Suppressor macrophage treated with lipopolysaccharide for 4 hours (primary cell): ENCODE results near the gene NUFIP1.
"Not testable (repeated sequence)": the region's sequence is repeated elsewhere in the genome, so short reads cannot be mapped to it uniquely, and the experiment has no call there.

Source experiments
- DNase-seq: peaks from one replicate; pipeline ENCODE4 v3.0.0-alpha.2; 2020

Gene NUFIP1

DNA sequence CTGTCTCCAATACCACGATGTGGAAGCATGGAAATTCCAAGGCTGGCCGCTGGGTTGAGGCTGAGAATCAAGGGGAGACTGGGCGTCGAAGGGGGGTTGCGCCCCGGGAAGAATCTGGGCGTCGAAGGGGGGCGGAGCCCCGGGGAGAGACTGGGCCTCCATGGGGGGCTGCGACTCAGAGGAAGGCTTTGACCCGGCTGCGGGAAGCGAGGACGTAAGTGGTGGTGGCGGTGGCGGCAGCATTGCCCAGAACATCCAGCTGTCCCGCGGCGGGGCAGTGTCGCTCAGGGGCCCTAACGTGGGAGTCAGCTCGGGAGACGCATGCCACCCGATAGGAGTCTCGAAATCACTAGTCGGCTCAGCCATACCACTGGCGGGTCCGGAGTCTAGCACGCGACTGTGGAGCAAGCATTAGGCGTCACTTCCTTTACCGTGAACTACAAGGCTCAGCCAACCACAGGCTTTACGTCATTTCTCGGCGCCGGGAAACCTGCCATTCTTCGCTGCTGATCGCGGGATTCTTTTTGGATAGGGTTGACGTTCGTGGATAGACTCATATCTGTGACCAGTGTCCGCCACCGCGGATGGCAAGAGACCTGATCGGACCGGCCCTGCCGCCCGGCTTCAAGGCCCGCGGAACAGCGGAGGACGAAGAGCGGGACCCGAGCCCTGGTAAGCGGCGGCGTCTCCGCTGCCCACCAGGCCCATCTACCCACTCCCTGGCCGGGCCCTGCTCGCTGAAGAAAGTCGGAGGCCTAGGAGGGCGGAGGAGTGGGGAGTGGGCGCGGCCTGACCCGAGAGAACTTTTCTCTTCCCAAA is at the start of gene NUFIP1, which contains the start of gene GPALPP1:
NUFIP1 (minus strand) TSS at position 401 of the 819 bp plus-strand sequence; CDS start at position 366, 35 bp downstream.
GPALPP1 (plus strand) TSS at position 468 of the 819 bp plus-strand sequence; CDS start at position 585, 117 bp downstream.
- peak; percentile 97 for DNase-seq

DNA sequence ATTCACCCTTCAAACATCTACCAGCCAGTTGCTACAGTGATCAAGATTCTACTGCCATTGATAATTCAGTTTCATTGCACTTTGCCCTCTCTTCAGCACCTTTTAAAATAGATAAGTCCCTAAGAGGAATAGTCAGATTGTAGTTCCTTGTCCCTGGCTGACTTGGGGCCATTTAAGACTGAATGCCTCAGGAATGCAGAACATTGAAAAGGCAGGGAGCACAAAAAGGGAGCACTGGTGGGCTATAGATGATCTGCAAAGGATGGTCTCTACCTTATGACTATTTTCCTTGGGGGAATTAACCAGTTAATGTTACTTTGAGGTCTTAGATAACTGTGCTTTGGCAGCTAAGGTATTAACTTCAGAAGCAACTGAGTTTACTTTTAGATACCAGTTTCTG is 46.9 kb upstream of the NUFIP1 start:
- no peak for DNase-seq

DNA sequence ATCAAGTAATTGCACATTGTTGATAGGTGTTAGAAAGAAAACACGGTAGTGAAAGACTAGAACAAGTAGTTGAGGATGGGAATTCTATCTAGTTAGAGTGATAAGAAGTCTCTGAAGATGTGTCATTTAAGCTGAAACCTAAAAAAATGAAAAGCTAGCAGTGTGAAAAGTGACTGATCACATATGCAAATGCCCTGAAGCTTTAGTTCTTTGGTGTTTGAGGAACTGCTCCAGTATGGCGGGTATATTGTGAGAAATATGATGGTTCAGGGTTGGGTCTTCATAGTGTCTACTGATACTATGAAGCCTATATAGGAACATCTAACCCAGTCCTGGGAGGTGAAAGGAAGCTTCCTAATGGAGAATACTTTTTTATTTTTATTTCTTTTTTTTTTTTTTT is 45.1 kb upstream of the NUFIP1 start:
- DNase-seq, result no peak

DNA sequence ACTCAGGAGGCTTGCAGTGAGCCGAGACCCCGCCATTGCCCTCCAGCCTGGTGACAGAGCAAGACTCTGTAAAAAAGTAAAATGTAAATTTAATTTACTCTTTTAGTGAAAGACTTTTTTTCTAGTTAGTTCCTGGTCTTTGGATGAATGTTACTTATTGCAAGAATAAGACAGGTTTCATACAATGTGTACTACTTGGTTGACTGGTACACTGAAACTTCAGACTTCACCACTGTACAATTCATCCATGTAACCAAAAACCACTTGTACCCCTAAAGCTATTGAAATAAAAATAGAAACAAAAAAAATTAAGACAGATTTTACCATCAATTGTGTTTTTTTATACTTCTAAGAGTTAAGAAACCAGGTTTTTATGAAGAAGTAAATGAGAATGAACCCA is 35.6 kb upstream of the NUFIP1 start:
- no peak for DNase-seq

GRCh38 chr13:45021250-45021649 is 32.0 kb upstream of the NUFIP1 start:
- DNase-seq, result no peak

GRCh38 chr13:45019981-45020380 is 30.7 kb upstream of the NUFIP1 start:
- not testable (repeated sequence) for DNase-seq

DNA sequence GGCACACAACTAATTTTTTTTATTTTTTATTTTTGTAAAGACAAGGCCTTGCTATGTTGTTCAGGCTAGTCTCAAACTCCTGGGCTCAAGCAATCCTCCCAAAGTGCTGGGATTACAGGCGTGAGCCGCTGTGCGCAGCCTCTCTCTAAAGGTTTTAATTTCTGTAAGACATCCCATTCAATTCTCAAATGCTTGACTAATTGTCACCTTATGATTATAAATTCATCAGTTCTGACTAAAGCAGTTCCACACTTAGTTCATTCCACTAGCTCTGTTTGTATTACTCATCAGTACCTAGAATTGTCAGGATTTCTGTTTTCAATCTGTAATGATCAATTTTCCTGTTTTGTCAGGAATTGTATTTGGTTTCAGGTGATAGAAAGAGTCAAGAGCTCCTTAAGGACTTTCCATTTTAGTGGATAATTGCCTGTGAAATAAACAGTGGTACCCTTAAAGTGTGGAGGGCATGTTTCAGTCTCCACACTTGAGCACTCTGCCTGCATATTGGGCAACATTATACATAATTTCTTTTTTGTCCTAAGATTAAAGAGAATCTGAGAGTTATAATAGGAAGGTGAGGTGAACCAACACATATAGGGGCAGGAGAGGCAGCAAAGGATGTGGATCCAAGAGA is 27.6 kb upstream of the NUFIP1 start:
- no peak for DNase-seq

- no peak for DNase-seq
Observed at GRCh38 chr13:45015300-45015699, 26.0 kb upstream of the NUFIP1 start.

DNA sequence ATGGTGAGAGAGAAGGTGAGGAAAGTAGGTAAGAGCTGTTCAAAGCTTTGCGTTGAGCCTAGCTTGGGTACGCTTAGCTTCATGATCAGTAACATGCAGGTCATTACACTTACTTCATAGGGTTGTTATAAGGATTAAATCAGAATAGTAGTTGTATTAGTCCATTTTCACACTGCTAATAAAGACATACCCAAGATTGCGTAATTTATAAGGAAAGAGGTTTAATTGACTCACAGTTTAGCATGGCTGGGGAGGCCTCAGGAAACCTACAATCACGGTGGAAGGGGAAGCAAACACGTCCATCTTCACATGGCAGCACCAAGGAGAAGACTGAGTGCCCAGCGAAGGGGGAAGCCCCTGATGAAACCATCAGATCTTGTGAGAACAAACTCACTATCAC is 21.9 kb upstream of the NUFIP1 start:
- DNase-seq, result no peak

DNA sequence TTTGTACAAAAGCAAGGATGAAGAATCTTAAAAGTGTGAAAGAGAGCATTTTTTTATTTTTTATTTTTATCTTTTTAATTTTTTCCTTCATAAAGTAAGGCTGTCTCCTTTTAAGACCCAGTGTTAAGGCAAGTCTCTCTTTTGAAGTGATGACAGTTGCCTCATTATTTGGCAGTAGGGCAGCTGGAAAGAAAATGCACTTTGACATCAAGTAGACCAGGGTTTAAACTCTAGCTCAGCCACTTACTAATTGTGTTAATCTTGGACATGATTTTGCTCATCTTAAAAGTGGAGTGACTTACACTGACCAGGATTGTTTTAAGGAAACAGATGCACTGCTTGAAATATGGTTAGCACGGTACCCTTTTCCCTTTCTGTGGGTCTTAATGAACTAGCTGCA is 18.6 kb upstream of the NUFIP1 start:
- DNase-seq, result no peak

GRCh38 chr13:45007225-45007624 is 18.0 kb upstream of the NUFIP1 start:
- DNase-seq, result no peak

DNA sequence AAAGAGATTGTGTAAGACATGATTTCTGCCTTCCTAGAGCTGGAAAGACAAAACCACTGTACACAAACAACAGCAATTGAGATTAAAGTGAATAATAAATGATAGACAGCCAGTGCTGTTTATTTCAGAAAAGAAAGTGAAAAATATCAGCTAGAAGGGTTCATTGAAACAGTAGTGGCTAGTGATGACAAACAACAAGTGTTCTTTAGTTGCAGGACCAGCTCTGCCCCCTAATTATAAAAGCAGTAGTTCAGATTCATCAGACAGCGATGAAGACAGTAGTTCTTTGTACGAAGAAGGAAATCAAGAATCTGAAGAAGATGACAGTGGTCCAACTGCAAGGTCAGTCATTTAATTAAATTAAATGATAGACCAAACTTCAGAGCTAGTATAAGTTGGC is 14.8 kb upstream of the NUFIP1 start:
- no peak for DNase-seq

DNA sequence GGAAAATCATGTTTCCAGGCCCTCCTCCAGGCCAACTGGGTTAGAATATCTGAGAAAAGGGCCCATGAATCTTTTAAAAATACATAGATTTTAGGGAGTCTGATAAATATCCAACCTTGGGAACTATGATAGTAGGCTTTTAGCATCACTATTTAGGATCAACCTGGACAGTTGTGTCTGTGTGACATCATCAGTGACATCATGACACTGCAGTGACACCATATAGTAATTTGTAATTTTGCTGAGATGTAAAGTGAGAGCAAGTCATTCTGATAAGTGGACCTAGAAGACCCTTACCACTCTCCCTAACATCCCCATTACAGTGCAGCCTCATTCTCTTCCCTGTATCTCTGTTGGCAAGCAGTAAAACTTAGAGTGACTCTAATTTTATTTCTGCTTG is 14.1 kb upstream of the NUFIP1 start:
- DNase-seq, result no peak

DNA sequence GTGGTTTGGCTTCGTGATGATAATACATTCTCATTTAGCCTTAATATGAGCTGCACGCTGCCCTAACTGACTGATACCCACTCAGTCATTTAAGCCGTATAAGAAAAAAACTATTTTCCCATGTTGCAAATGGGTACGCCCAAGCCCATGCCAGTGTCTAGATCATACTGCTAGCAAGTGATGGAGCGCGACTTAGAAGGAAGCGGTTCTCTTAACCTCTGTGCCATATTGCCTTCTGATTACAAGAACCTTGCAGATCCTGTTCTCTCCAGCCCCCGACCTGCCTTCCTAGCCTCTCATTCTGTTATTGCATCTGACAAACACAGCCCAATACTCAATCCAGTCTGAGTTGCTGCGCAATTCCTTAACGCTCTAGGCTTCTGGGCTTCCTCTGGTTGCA is 670 bp upstream of the NUFIP1 start:
- DNase-seq, result no peak

DNA sequence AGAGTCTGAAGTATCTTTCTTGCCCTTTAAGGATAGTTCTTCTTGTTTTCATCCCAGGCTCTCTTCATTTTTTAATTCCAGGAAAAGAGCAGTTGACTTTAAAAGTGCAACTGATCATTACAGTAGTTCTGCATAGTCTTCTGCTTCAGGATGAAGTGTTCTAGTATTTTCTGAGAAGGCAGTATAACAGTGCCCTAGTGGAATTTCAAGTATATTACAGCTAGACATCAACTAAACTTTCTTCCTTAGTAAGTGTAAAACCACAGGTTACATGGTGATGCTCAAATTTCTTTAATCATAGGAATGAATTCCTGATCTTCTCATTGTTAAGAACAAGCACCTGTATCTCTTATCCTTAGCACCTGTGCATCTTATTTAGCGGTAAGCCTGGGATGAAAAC is 10.9 kb downstream of the NUFIP1 start:
- no peak for DNase-seq

DNA sequence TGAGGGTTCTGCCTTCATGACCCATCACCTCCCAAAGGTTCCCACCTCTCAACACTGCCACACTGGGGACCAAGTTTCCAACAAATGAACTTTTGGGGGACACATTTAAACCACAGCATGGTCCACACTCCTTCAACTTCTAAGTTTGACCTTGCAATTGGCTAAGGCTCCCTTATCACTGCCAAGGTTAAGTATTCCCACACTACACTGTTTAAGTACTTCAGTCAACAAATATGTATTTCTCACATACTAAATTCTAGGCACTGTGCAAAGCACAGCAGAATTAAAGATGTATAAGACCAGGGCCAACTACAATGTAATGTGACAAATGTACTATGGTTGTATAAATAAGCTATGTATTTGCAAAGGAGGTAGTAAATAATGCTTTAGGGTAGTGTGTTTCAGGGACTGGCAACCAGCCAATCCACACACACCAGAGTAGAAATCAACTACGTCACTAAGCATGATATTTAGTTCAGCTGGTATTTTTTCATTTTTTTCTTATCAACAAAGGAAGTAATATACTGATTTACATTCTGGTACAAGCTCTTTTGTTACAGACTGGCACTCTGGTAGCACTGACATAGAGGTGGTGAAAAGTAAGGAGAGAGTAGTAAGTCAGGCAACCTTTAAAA is 12.2 kb downstream of the NUFIP1 start:
- no peak for DNase-seq

DNA sequence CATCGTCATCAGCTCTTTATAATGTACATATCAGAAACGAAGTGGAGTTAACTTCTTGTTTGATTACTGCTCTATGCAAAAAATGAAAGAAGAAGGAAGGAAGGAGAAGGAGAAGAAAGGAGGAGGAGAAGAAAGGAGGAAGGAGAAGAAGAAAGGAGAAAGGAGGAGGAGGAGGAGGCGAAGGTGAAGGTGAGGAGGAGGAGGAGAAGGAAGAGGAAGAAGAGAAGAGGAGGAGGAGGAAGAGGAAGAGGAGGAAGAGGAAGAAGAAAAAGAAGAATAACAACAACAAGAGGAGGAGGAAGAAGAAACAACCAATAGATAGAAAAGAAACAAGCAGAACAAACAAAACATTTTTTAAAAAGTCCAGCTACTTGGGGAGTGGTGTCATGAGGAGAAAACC is 13.1 kb downstream of the NUFIP1 start:
- no peak for DNase-seq

DNA sequence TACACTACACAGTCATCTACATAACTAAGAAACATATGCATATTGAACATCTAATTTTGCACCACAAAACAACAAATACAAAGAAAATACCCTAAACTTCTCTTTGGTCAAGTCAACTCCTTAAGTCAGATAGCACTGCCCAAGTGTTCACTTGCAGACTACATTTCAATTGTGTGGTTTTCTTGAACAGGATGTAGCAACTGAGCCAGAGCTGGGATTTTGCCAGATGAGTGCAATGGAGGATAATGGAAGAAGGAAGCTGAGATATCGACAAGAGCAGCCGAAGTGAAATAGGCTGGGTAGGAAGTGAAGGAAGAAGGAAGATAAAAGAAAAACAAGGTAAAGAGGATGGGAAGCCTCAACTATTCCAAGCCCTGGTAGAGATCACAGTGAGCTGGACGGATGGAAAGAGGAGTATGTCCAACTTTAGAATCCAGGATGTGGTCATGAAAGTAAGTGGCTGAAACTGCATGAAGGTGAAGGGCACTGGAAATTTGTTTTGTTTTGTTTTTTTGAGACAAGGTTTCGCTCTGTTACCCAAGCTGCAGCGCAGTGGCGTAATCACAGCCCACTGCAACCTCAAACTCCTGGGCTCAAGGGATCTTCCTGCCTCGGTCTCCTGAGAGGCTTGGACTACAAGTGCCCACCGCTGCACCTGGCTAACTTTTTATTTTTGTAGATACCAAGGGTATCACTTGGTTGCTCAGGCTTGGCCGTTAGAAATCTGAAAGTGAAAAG is 15.0 kb downstream of the NUFIP1 start:
- peak; percentile 29 for DNase-seq

- peak; percentile 60 for DNase-seq
Observed at GRCh38 chr13:44972956-44973581, 16.2 kb downstream of the NUFIP1 start.

DNA sequence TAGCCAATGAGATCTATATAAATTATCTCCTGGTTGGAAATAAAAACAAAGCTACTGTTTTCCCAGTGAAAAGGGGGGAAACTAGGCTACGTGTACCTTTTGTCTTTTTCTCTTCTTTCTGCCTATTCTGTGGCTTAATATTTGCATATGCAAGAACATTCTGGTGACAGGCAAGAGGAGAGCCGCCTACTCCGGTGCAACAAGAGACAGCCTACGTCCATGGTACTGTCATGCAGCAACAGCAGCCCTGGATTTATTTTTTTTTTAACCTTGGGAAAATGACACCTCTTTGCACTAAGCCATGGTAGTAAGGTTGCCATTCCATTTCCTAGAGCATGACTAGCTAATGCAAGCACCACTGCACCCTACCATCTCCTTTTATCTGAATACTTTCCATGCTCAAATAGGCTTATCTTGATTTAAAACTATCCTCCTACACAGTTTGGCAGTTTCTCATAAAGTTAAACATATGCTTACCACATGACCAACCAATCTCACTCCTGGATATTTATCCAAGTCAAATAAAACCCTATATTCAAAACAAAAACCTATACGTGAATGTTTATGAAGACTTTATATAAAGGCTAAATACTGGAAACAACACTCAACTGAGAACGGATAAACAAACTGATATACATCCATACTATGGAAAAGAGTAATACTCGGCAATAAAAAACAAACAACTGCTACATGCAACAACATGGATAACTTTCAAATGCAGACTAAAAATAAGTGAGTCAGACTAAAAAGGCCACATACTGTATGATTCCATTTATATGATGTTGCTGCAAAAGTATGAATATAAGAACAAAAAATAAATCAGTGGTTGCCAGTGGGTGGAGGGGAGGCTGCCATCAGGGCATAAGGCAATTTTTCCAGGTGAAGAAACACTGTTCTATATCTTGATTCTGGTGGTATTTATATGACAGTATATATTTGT is 17.3 kb downstream of the NUFIP1 start:
- DNase-seq, result no peak
